HFF-Myc (cell line): Measurements from ENCODE around the gene MYO1G.
A peak's percentile ranks its signal among the peaks of the same experiment; 100 is the strongest.
"Not testable (repeated sequence)": the region's sequence is repeated elsewhere in the genome, so short reads cannot be mapped to it uniquely, and the experiment has no call there.

Experiments used
- DNase-seq: peaks from one replicate; pipeline ENCODE4 v3.0.0-alpha.2; 2011; ENCODE audit warnings: low read depth; ENCODE audit errors: extremely low read depth
- H3K4me3 ChIP-seq: replicated peaks from 2 replicates; pipeline ENCODE4 v1.5.1; 2011; ENCODE audit warnings: low read depth, mild to moderate bottlenecking, control low read depth, low read length
- TF ChIP-seq, protein P1 (sequence below): IDR thresholded peaks from 2 replicates; pipeline ENCODE4 v1.5.1; 2012; ENCODE audit warnings: mild to moderate bottlenecking, low read depth, low read length, control low read depth; ENCODE audit errors: missing control alignments

MYO1G gene

GRCh38 chr7:44978511-44979366, at the start of gene MYO1G:
TSS of gene MYO1G (minus strand) at chr7:44979015. CDS start at chr7:44978961, 54 bp downstream.
- H3K4me3 ChIP-seq, result no peak within 1 kb of the TSS
- DNase-seq, result no peak
- TF ChIP-seq, protein P1, sequence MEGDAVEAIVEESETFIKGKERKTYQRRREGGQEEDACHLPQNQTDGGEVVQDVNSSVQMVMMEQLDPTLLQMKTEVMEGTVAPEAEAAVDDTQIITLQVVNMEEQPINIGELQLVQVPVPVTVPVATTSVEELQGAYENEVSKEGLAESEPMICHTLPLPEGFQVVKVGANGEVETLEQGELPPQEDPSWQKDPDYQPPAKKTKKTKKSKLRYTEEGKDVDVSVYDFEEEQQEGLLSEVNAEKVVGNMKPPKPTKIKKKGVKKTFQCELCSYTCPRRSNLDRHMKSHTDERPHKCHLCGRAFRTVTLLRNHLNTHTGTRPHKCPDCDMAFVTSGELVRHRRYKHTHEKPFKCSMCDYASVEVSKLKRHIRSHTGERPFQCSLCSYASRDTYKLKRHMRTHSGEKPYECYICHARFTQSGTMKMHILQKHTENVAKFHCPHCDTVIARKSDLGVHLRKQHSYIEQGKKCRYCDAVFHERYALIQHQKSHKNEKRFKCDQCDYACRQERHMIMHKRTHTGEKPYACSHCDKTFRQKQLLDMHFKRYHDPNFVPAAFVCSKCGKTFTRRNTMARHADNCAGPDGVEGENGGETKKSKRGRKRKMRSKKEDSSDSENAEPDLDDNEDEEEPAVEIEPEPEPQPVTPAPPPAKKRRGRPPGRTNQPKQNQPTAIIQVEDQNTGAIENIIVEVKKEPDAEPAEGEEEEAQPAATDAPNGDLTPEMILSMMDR, result no peak

- no peak for DNase-seq
- TF ChIP-seq, protein P1, result no peak
- H3K4me3 ChIP-seq, result no peak overlapping the region
These were observed 49.5 kb upstream of the MYO1G start for GRCh38 chr7:45028138-45028919.

DNA sequence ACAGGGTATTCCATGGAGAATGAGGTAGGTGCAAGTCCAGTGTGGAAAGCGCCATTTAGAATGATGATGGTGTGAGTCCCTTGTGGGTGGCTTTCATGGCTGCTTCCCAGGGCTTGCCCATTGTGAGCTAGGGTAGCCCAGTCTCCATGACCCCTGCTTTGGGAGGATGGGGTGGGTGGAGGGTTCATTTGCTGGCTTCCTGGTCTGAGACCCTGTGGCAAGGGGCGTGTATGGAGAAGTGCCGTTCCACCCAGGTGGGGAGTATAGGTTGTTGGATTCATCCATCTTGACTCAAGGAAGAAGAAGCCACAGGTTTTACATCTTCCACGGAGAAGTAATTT, 48.9 kb upstream of the MYO1G start:
- H3K4me3 ChIP-seq, result no peak overlapping the region
- no peak for DNase-seq
- TF ChIP-seq, protein P1, result no peak

GRCh38 chr7:45026984-45027773, 48.4 kb upstream of the MYO1G start:
- TF ChIP-seq, protein P1, result no peak
- H3K4me3 ChIP-seq, result no peak overlapping the region; the same call in 1 of the 2 replicates
- DNase-seq, result peak; percentile 19

- no peak overlapping the region for H3K4me3 ChIP-seq
- DNase-seq, result no peak
These were observed 47.2 kb upstream of the MYO1G start for GRCh38 chr7:45026013-45026412.

GRCh38 chr7:45025473-45025872, 46.7 kb upstream of the MYO1G start:
- not testable (repeated sequence) for H3K4me3 ChIP-seq, DNase-seq

More at GRCh38 chr7:45026013-45026412, 47.2 kb upstream of the MYO1G start:
- TF ChIP-seq, protein P1, result no peak
